Hematopoietic multipotent progenitor cell treated with erythropoietin and hydrocortisone succinate and interleukin-3 and kit ligand, for 8 days (in vitro differentiated cells): ENCODE data around the gene KLF3.

Experiments
- DNase-seq: peaks from one replicate; pipeline ENCODE4 v3.0.0-alpha.2; 2015

The KLF3 gene

GRCh38 chr4:38674258-38675144 lies 10.5 kb downstream of the KLF3 start:
- no peak for DNase-seq

- peak; percentile 89 for DNase-seq
Observed at GRCh38 chr4:38675146-38676121, 11.4 kb downstream of the KLF3 start.

DNA sequence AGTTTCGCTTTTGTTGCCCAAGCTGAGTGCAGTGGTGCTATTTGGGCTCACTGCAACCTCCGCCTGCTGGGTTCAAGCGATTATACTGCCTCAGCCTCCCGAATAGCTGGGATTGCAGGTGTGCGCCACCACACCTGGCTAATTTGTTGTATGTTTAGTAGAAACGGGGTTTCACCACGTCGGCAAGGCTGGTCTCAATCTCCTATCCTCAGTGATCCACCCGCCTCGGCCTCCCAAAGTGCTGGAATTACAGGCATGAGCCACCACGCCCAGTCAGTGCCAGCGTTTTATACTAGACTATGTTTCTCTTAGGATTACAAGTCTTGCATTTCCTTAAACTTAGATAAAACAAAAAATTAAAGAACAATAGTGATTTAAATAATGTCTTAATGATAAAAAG lies 13.0 kb downstream of the KLF3 start:
- no peak for DNase-seq

DNA sequence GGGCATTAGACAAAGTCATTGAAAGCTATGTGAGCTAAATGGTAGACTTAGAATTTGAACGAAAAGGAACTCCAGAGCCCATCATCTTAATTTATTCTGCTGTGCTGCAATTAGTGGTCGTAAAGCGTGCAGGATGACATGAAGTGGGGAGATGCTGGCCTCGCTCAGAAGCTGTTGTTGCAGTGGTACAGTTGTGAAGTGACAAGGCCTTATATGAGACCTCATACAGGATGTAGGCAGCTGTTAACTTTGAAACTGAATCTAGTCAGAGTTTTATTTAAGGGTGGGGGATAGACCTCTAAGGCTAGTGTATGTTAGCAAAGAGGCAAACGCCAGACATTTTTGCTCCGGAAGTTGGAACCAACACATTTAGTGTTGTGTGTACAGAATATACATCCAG lies 13.4 kb downstream of the KLF3 start:
- no peak for DNase-seq

DNA sequence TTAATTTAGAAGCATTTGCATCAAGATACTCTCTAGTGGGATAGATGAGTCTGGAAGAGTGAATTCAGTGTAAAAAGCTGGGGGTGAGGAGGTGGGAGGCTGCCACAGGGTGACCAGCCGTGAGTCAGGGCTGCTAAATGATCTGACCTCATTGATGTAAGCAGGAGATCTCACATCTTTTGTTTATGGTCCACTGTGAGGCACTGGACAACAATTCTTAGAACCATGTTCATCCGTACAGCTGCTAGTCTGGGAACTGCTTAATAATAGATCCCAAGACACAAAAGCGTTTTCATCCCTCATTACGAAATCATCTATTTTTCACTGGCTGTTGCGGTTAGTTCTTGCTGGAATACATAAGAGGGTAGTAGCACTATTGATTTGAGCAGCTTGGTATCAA lies 14.1 kb downstream of the KLF3 start:
- no peak for DNase-seq

- DNase-seq = no peak
Observed at GRCh38 chr4:38679921-38680320, 15.9 kb downstream of the KLF3 start.

DNA sequence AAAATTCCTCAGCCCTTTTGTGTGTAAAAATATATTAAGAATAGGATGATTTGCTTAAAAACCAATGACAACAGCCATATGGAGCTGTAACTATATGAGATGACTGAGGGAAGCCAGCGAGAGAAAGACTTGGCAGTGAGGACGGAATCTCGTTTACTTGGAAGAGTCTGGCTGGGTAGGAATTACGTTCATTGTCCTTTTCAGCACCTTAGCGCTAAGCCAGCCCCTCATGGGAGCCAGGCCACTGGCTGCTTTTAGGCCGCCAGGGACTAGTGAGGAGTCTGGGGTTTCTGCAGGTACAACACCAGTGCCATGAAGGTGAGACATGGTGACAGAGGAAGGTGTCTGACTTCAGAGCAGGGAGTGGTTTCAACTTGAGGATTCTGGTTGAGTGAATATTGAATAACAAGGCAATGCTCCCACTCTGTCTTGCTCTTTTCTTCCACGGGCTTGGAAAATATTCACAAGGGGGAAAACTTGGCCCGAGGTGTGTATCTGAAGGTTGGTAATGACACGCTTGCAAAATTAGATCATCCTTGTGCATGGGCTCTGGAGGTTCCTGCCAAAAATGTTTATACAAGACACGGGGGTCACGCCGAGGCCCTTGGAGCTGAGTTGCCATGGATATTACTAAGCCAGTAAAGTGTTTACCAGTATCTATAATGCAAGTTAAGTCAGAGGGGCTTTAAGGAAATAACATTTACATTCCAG lies 17.4 kb downstream of the KLF3 start:
- DNase-seq = no peak

DNA sequence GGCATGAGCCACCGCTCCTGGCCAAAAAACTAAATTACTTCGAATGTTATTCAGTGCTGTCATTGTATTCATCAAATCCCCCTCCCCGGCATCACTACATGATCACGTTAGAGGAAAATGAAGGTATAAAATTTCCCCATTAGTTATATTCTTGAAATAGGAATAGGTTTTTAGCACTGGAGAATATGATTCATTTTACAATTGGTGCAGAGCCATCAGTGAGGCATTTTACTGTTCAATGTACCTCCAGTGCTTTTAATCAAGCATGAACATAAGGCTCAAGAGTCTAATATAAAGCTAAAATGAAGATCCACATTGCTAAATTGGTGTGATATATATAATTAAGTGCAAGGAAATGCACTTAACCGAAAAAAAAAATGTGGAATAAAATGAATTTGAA lies 18.3 kb downstream of the KLF3 start:
- DNase-seq = no peak

GRCh38 chr4:38683276-38683675 lies 19.3 kb downstream of the KLF3 start:
- DNase-seq = no peak

DNA sequence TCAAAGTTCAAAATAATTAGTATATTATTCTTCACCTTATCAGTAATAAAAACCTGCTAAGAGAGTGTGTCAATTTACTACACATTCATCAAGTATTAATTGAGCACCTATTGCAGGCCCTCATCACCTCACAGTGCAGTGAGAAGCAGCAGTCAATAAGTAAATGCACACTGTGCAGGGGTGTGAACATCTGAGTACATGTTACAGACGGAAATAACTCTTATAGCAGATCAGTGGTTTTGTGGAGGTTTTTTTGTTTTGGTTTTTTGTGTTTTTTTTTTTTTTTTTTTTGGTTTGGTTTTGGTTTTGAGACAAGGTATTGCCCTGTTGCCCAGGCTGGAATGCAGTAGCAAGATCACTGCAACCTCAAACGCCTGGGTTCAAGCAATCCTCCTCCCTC lies 20.3 kb downstream of the KLF3 start:
- DNase-seq = no peak

GRCh38 chr4:38684951-38685844 lies 21.2 kb downstream of the KLF3 start:
- DNase-seq = peak; percentile 89

DNA sequence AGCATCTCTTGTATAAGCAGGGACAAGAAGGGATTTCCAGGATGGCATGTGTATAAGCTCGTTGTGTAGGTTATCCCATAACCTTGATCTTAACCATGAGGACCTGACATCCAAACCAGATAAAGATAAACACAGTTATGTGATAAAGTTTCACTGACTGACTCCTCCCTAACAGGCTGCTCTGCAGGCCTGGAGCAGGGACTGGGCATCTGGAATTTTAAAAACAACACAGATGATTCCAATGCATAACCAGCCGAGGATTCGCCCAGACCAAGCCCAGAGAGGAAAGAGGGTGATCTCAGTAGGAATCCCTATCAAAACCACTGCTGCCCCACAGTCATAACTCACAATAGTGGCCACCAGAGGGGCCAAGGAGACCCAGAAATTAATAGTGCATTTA lies 22.7 kb downstream of the KLF3 start:
- no peak for DNase-seq

GRCh38 chr4:38687571-38688011 lies 23.6 kb downstream of the KLF3 start:
- no peak for DNase-seq

GRCh38 chr4:38688676-38689355 lies 24.8 kb downstream of the KLF3 start:
- DNase-seq = no peak

- no peak for DNase-seq
Observed at GRCh38 chr4:38691251-38692008, 27.4 kb downstream of the KLF3 start.

GRCh38 chr4:38692421-38692820 lies 28.4 kb downstream of the KLF3 start:
- no peak for DNase-seq

GRCh38 chr4:38693569-38693968 lies 29.6 kb downstream of the KLF3 start:
- no peak for DNase-seq

GRCh38 chr4:38694330-38694729 lies 30.3 kb downstream of the KLF3 start:
- DNase-seq = no peak

- DNase-seq = peak; percentile 48
Observed at GRCh38 chr4:38695809-38696208, 31.8 kb downstream of the KLF3 start.

- DNase-seq = no peak
Observed at GRCh38 chr4:38696697-38697096, 32.7 kb downstream of the KLF3 start.

GRCh38 chr4:38698176-38698575 lies 34.2 kb downstream of the KLF3 start:
- DNase-seq = no peak
